ENCODE data around the gene OSBP2.

Gene OSBP2

GRCh38 chr22:30697975-30698374 is 3.3 kb downstream of the OSBP2 start:
- no peak overlapping the region for H3K27ac ChIP-seq (ENCODE audit: low read depth, low read length)
- H3K27me3 ChIP-seq (ENCODE audit: control insufficient read depth, low read length) = peaks cover 30% of the 10 kb centered on the region
- H3K4me2 ChIP-seq (ENCODE audit: low read length) = no peak overlapping the region
- H3K9me2 ChIP-seq (replicated peaks; ENCODE audit: control insufficient read depth, low read length) = no peaks in the 10 kb centered on the region
- H3K9me3 ChIP-seq (ENCODE audit: control insufficient read depth, insufficient read depth, low read length) = no peaks in the 10 kb centered on the region
- no peaks in the 10 kb centered on the region for H3K36me3 ChIP-seq (ENCODE audit: control insufficient read depth, low read length)
- no peaks in the 10 kb centered on the region for H3F3A ChIP-seq (ENCODE audit: control insufficient read depth, insufficient read depth)
- TF ChIP-seq EZH2phosphoT487 (IDR thresholded peaks at IDR 0.05; ENCODE audit: borderline replicate concordance, low read length) (no peak), CTCF (IDR thresholded peaks at IDR 0.05; ENCODE audit: low read depth, low read length, poor library complexity, severe bottlenecking) (no peak)
- H3K4me1 ChIP-seq (ENCODE audit: control insufficient read depth, low read length) = no peaks in the 10 kb centered on the region
- H4K20me1 ChIP-seq (ENCODE audit: control insufficient read depth, insufficient read depth, low read depth, low read length) = no peaks in the 10 kb centered on the region
- no peak overlapping the region for H3K4me3 ChIP-seq (ENCODE audit: low read length)
- H3K79me2 ChIP-seq (ENCODE audit: control insufficient read depth, low read length) = no peaks in the 10 kb centered on the region

GRCh38 chr22:30701872-30702271 is 7.2 kb downstream of the OSBP2 start:
- Histone ChIP-seq H3K4me3 (ENCODE audit: low read length) (no peak overlapping the region), H3K27me3 (ENCODE audit: control insufficient read depth, low read length) (peaks cover 13% of the 10 kb centered on the region), H3K9me2 (replicated peaks; ENCODE audit: control insufficient read depth, low read length) (no peaks in the 10 kb centered on the region), H3K36me3 (ENCODE audit: control insufficient read depth, low read length) (no peaks in the 10 kb centered on the region), H4K20me1 (ENCODE audit: control insufficient read depth, insufficient read depth, low read depth, low read length) (no peaks in the 10 kb centered on the region), H3K4me1 (ENCODE audit: control insufficient read depth, low read length) (no peaks in the 10 kb centered on the region), H3K4me2 (ENCODE audit: low read length) (no peak overlapping the region), H3K9me3 (ENCODE audit: control insufficient read depth, insufficient read depth, low read length) (no peaks in the 10 kb centered on the region), H3F3A (ENCODE audit: control insufficient read depth, insufficient read depth) (no peaks in the 10 kb centered on the region), H3K79me2 (ENCODE audit: control insufficient read depth, low read length) (no peaks in the 10 kb centered on the region), H3K27ac (ENCODE audit: low read depth, low read length) (no peak overlapping the region)
- TF ChIP-seq CTCF (IDR thresholded peaks at IDR 0.05; ENCODE audit: low read depth, low read length, poor library complexity, severe bottlenecking) = no peak
- TF ChIP-seq EZH2phosphoT487 (IDR thresholded peaks at IDR 0.05; ENCODE audit: borderline replicate concordance, low read length) = no peak

GRCh38 chr22:30702856-30703255 is 8.2 kb downstream of the OSBP2 start:
- H3K4me1 ChIP-seq (ENCODE audit: control insufficient read depth, low read length) = no peaks in the 10 kb centered on the region
- H3K9me2 ChIP-seq (replicated peaks; ENCODE audit: control insufficient read depth, low read length) = no peaks in the 10 kb centered on the region
- no peak overlapping the region for H3K27ac ChIP-seq (ENCODE audit: low read depth, low read length)
- peaks cover 13% of the 10 kb centered on the region for H3K27me3 ChIP-seq (ENCODE audit: control insufficient read depth, low read length)
- H3K4me3 ChIP-seq (ENCODE audit: low read length) = no peak overlapping the region
- TF ChIP-seq EZH2phosphoT487 (IDR thresholded peaks at IDR 0.05; ENCODE audit: borderline replicate concordance, low read length) = no peak
- no peaks in the 10 kb centered on the region for H4K20me1 ChIP-seq (ENCODE audit: control insufficient read depth, insufficient read depth, low read depth, low read length)
- H3K36me3 ChIP-seq (ENCODE audit: control insufficient read depth, low read length) = no peaks in the 10 kb centered on the region
- H3F3A ChIP-seq (ENCODE audit: control insufficient read depth, insufficient read depth) = no peaks in the 10 kb centered on the region
- H3K79me2 ChIP-seq (ENCODE audit: control insufficient read depth, low read length) = no peaks in the 10 kb centered on the region
- no peaks in the 10 kb centered on the region for H3K9me3 ChIP-seq (ENCODE audit: control insufficient read depth, insufficient read depth, low read length)
- no peak overlapping the region for H3K4me2 ChIP-seq (ENCODE audit: low read length)

GRCh38 chr22:30704978-30705377 is 10.3 kb downstream of the OSBP2 start:
- Histone ChIP-seq H3F3A (ENCODE audit: control insufficient read depth, insufficient read depth) (no peaks in the 10 kb centered on the region), H3K36me3 (ENCODE audit: control insufficient read depth, low read length) (no peaks in the 10 kb centered on the region), H3K4me2 (ENCODE audit: low read length) (no peak overlapping the region), H3K27ac (ENCODE audit: low read depth, low read length) (no peak overlapping the region), H3K4me3 (ENCODE audit: low read length) (no peak overlapping the region), H3K79me2 (ENCODE audit: control insufficient read depth, low read length) (no peaks in the 10 kb centered on the region), H4K20me1 (ENCODE audit: control insufficient read depth, insufficient read depth, low read depth, low read length) (no peaks in the 10 kb centered on the region), H3K4me1 (ENCODE audit: control insufficient read depth, low read length) (no peaks in the 10 kb centered on the region), H3K9me3 (ENCODE audit: control insufficient read depth, insufficient read depth, low read length) (no peaks in the 10 kb centered on the region), H3K9me2 (replicated peaks; ENCODE audit: control insufficient read depth, low read length) (no peaks in the 10 kb centered on the region), H3K27me3 (ENCODE audit: control insufficient read depth, low read length) (peaks cover 13% of the 10 kb centered on the region)
- TF ChIP-seq EZH2phosphoT487 (IDR thresholded peaks at IDR 0.05; ENCODE audit: borderline replicate concordance, low read length) = no peak
- TF ChIP-seq CTCF (IDR thresholded peaks at IDR 0.05; ENCODE audit: low read depth, low read length, poor library complexity, severe bottlenecking) = no peak
